ENCODE measurements around the gene PTHLH. TPM values are rescaled to one million over a fixed set of nuclear protein-coding genes. Genes with fewer than 3 reads are reported as not detected.

PTHLH gene
- total RNA-seq, 2 donors from 2014 or later, result 0.58 TPM; not detected in 1

DNA sequence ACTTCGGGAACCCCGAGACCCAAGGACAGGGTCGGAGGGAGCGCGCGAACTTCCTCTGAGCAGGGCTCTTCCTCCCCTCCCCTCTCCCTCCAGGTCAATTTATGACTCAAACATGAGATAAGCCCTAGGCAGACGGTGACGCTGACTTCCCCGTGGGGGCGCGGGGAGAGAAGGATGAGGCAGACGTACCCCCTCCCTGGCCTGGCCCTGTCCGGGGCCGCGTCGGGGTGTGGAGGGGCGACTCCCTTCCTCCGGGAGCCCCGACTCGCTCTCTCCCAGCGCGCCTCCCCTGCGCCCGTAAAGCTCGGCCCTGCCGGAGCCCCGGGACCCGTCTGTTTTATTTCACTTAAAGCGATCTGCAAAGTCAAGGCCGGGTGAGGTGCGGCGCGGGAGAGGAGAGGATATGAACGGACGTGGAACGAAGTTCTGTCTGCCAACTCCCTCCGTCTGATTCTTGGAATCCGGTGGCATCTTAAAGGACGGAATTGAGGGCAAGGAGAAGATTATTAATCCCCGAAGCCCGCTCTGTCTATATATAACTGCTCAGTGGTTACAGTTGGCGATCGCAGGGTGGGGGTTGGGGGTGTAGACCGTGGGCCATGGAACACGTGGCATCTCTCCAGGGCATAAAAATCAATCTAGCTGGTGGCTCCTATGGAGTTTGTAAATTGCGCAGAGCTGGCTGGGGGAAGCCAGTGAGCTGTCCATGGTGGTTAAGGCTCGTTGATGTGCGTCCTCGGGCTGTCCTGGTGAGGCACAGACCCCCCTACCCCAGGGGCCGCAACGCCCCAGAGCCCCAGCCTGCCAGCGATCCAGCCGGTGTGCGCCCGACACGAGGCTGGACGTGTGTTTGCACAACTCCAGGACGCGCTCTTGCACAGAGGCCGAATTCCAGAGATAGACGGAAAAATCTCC is 2.9 kb upstream of the PTHLH start:
- Histone ChIP-seq H3K4me1 (peaks cover 4% of the 10 kb centered on the region), H3K27me3 (peaks cover 43% of the 10 kb centered on the region), H3K27ac (no peak overlapping the region), H3K9ac (ENCODE audit: low read depth in 2 of 2, low read length in 2 of 2) (no peak overlapping the region), H3K36me3 (no peaks in the 10 kb centered on the region), H3K4me3 (no peak overlapping the region), H3K9me3 (no peaks in the 10 kb centered on the region)
- intact Hi-C loops (cut with DNase I), result no loop called here
- DNase-seq, result no peak
- TF ChIP-seq, protein P1, sequence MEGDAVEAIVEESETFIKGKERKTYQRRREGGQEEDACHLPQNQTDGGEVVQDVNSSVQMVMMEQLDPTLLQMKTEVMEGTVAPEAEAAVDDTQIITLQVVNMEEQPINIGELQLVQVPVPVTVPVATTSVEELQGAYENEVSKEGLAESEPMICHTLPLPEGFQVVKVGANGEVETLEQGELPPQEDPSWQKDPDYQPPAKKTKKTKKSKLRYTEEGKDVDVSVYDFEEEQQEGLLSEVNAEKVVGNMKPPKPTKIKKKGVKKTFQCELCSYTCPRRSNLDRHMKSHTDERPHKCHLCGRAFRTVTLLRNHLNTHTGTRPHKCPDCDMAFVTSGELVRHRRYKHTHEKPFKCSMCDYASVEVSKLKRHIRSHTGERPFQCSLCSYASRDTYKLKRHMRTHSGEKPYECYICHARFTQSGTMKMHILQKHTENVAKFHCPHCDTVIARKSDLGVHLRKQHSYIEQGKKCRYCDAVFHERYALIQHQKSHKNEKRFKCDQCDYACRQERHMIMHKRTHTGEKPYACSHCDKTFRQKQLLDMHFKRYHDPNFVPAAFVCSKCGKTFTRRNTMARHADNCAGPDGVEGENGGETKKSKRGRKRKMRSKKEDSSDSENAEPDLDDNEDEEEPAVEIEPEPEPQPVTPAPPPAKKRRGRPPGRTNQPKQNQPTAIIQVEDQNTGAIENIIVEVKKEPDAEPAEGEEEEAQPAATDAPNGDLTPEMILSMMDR (IDR thresholded peaks at IDR 0.05), result no peak

DNA sequence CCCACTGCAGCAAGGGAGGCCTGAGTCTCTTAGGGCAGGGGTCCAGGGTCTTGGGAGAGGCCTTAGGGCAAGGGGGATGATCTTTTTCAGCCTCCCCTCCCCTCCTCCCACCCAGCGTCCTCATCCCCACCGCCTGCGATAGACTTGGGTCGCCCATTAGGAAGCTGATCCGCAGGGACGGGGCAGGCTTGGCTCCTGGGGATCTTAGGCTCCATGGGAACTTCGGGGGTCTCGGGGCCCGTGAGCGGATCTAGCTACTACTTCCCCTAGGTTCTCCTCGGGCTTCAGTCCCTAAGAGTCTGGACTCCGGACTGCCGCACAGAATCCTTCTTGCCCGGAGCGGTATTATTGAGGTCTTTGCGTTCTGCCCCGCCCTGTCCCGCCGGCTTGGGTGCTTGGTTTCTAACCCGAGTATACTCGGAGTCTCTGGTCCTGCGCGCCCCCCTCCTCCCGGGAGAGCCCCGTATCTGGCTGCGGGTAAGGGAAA is 2.2 kb upstream of the PTHLH start:
- TF ChIP-seq, protein P1 (IDR thresholded peaks at IDR 0.05), result no peak
- no peak for DNase-seq
- intact Hi-C loops (cut with DNase I), result no loop called here
- Histone ChIP-seq H3K9me3 (no peaks in the 10 kb centered on the region), H3K36me3 (no peaks in the 10 kb centered on the region), H3K4me1 (peaks cover 4% of the 10 kb centered on the region), H3K27me3 (peaks cover 47% of the 10 kb centered on the region), H3K9ac (ENCODE audit: low read depth in 2 of 2, low read length in 2 of 2) (no peak overlapping the region), H3K4me3 (no peak overlapping the region), H3K27ac (no peak overlapping the region)

DNA sequence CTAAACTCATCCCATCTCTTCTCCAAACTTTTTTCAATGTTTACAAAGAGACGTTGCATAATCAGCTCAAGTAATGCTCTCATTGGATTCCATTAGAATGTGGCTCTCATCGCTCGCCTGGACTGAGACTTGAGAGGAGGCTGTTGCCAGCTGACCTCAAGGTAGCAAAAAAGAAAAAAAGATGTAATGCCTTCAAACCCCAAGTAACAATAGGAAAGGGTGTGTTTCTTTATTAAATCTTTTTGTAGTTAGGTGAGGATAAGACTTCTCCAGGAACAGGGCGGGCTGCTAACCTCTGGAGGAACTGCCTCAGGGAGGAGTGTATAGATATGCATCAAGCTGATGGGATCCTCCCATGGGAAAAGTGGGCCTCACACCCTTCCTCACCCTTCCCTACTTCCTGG is 956 bp upstream of the PTHLH start:
- peaks cover 8% of the 10 kb centered on the region for H3K4me1 ChIP-seq
- no peak overlapping the region for H3K4me3 ChIP-seq
- H3K36me3 ChIP-seq, result no peaks in the 10 kb centered on the region
- no peaks in the 10 kb centered on the region for H3K9me3 ChIP-seq
- DNase-seq, result no peak
- intact Hi-C loops (cut with DNase I), result no loop called here
- H3K9ac ChIP-seq (ENCODE audit: low read depth in 2 of 2, low read length in 2 of 2), result no peak overlapping the region
- peaks cover 60% of the 10 kb centered on the region for H3K27me3 ChIP-seq
- H3K27ac ChIP-seq, result no peak overlapping the region
- TF ChIP-seq, protein P1 (IDR thresholded peaks at IDR 0.05), result no peak

DNA sequence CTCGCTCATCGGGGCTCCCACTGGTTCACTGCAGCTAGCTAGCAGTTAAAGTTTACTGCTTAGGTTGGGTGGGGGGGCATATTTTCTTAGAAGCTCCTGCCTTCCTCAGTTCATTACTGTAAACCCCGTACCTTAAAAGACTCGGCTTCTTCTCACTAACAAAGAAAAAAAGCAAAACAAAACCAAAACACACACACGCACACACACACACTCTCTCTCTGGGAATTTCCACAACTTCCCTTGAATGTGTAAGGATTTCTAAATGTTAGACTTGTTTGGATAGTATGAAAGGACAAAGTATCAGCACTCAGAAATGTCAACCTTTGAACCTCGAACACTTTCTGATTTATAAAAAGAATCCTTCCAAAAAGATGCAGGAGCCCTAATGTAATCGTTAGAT is 927 bp downstream of the PTHLH start:
- Histone ChIP-seq H3K4me1 (peaks cover 8% of the 10 kb centered on the region), H3K36me3 (no peaks in the 10 kb centered on the region), H3K27me3 (peaks cover 72% of the 10 kb centered on the region), H3K4me3 (no peak overlapping the region), H3K27ac (no peak overlapping the region), H3K9me3 (no peaks in the 10 kb centered on the region), H3K9ac (ENCODE audit: low read depth in 2 of 2, low read length in 2 of 2) (no peak overlapping the region)
- intact Hi-C loops (cut with DNase I), result no loop called here
- TF ChIP-seq, protein P1 (IDR thresholded peaks at IDR 0.05), result no peak
- DNase-seq, result no peak

DNA sequence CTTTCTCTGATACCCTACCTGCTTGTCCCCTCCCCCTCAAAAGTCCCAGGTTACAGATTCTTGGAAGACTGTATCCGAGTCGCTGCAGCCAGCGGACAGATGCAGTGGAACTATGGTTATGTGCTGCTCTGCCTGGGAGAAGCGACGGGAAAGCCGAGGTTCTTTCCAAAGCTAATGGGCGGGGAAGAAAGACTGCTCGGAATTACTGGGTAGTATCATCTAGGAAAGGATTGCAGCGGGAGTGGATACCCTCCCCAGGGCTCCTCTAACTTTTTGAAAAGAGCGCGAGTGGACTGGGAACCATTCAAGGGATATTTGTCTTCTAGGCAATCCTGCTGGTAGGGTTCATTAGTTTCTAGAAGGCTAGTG is 1.4 kb downstream of the PTHLH start:
- Histone ChIP-seq H3K36me3 (no peaks in the 10 kb centered on the region), H3K27ac (no peak overlapping the region), H3K9ac (ENCODE audit: low read depth in 2 of 2, low read length in 2 of 2) (no peak overlapping the region), H3K27me3 (peaks cover 67% of the 10 kb centered on the region), H3K9me3 (no peaks in the 10 kb centered on the region), H3K4me3 (peak overlapping the region; percentile 39), H3K4me1 (peaks cover 8% of the 10 kb centered on the region)
- intact Hi-C loops (cut with DNase I), result no loop called here
- DNase-seq, result no peak
- TF ChIP-seq, protein P1 (IDR thresholded peaks at IDR 0.05), result no peak

Measured in colonic mucosa (tissue), 4 donors.